MV-4-11 (cell line): ENCODE measurements around the gene EHD4.

Experiments
- DNase-seq: peaks from one replicate; lab custom pipeline; 2025; lab: John Stamatoyannopoulos, UW

The EHD4 gene

GRCh38 chr15:41972253-41973242 lies at the start of gene EHD4:
Gene EHD4, minus strand, starts transcription at chr15:41972557. Its CDS starts 63 bp downstream, at chr15:41972494.
- peak; percentile 99 for DNase-seq

GRCh38 chr15:42021593-42021992 lies 49.2 kb upstream of the EHD4 start:
- no peak for DNase-seq

GRCh38 chr15:42020713-42021273 lies 48.4 kb upstream of the EHD4 start, which contains the start of gene PLA2G4E:
Gene PLA2G4E, minus strand, starts transcription at chr15:42021042. Its CDS starts 12 bp downstream, at chr15:42021030.
- no peak for DNase-seq

- DNase-seq = no peak
Observed at GRCh38 chr15:42018306-42019224, 46.2 kb upstream of the EHD4 start.

- no peak for DNase-seq
Observed at GRCh38 chr15:42016971-42017370, 44.6 kb upstream of the EHD4 start.

- DNase-seq = no peak
Observed at GRCh38 chr15:42014406-42014805, 42.0 kb upstream of the EHD4 start.

GRCh38 chr15:42012928-42013482 lies 40.6 kb upstream of the EHD4 start:
- no peak for DNase-seq

- no peak for DNase-seq
Observed at GRCh38 chr15:42012241-42012640, 39.9 kb upstream of the EHD4 start.

- DNase-seq = no peak
Observed at GRCh38 chr15:42011074-42011473, 38.7 kb upstream of the EHD4 start.

GRCh38 chr15:42010434-42010833 lies 38.1 kb upstream of the EHD4 start:
- no peak for DNase-seq

GRCh38 chr15:42009474-42009873 lies 37.1 kb upstream of the EHD4 start:
- no peak for DNase-seq

GRCh38 chr15:42009022-42009421 lies 36.7 kb upstream of the EHD4 start:
- DNase-seq = no peak

- no peak for DNase-seq
Observed at GRCh38 chr15:42007386-42007785, 35.0 kb upstream of the EHD4 start.

GRCh38 chr15:42002333-42002732 lies 30.0 kb upstream of the EHD4 start:
- DNase-seq = no peak

- DNase-seq = no peak
Observed at GRCh38 chr15:42001236-42001635, 28.9 kb upstream of the EHD4 start.

GRCh38 chr15:41999290-42000285 lies 27.2 kb upstream of the EHD4 start:
- DNase-seq = no peak

GRCh38 chr15:41997845-41998244 lies 25.5 kb upstream of the EHD4 start:
- no peak for DNase-seq

GRCh38 chr15:41996921-41997592 lies 24.7 kb upstream of the EHD4 start:
- DNase-seq = no peak

GRCh38 chr15:41996376-41996775 lies 24.0 kb upstream of the EHD4 start:
- no peak for DNase-seq

- no peak for DNase-seq
Observed at GRCh38 chr15:41995476-41995855, 23.1 kb upstream of the EHD4 start.
